HepG2 (cell line): ENCODE data around the gene TMEM129. TPM values are rescaled to one million over a fixed set of nuclear protein-coding genes. Genes with fewer than 3 reads are reported as not detected.

Source experiments
- CBFB ChIP-seq: sonication (generic); formaldehyde crosslinking; IDR thresholded peaks from 2 replicates; pipeline ENCODE4 v1.4.0; 2020; ENCODE audit warnings: missing genetic modification reagents
- ESRRA ChIP-seq: sonication (generic); formaldehyde crosslinking; IDR thresholded peaks from 2 replicates; pipeline ENCODE4 v1.5.1; 2020; ENCODE audit warnings: mild to moderate bottlenecking, low read depth, missing genetic modification reagents
- HNRNPL ChIP-seq: fragments of 200-400 bp; formaldehyde crosslinking; IDR thresholded peaks from 2 replicates; pipeline ENCODE4 v1.6.1; 2017; ENCODE audit warnings: mild to moderate bottlenecking, low read depth, low read length
- JARID2 ChIP-seq: sonication (generic); formaldehyde crosslinking; IDR thresholded peaks from 2 replicates; pipeline ENCODE4 v1.8.1; 2023; ENCODE audit warnings: missing genetic modification reagents, inconsistent platforms; ENCODE audit not compliant: insufficient replicate concordance
- MBNL3 ChIP-seq: fragments of 250-450 bp; sonication (Bioruptor Pico); conservative IDR thresholded peaks from 2 replicates; pipeline ENCODE4 v1.8.0; 2022; ENCODE audit warnings: mild to moderate bottlenecking, inconsistent platforms
- MXI1 ChIP-seq: IDR thresholded peaks from 3 replicates; pipeline ENCODE4 v1.6.1; 2012; ENCODE audit warnings: low read depth, low read length, inconsistent platforms, borderline replicate concordance
- NFKB2 ChIP-seq: sonication (generic); formaldehyde crosslinking; IDR thresholded peaks from 2 replicates; pipeline ENCODE4 v1.4.0; 2020; ENCODE audit warnings: missing genetic modification reagents, borderline replicate concordance
- RFX3 ChIP-seq: IDR thresholded peaks from 2 replicates; pipeline ENCODE4 v1.6.1; 2016; ENCODE audit warnings: missing biosample characterization, missing genetic modification reagents
- SAP130 ChIP-seq: IDR thresholded peaks from 2 replicates; pipeline ENCODE4 v1.6.1; 2016; ENCODE audit warnings: low read depth
- TBP ChIP-seq: sonication (generic); formaldehyde crosslinking; IDR thresholded peaks from 2 replicates; pipeline ENCODE4 v1.5.0; 2020; ENCODE audit warnings: missing genetic modification reagents
- TFAP4 ChIP-seq: sonication (generic); IDR thresholded peaks from 2 replicates; pipeline ENCODE4 v1.6.1; 2016; ENCODE audit warnings: low read depth, borderline replicate concordance
- ZBTB34 ChIP-seq: sonication (generic); formaldehyde crosslinking; IDR thresholded peaks from 2 replicates; pipeline ENCODE4 v1.8.0; 2022; ENCODE audit warnings: mild to moderate bottlenecking, missing genetic modification reagents
- ZNF354B ChIP-seq: sonication (generic); formaldehyde crosslinking; IDR thresholded peaks from 2 replicates; pipeline ENCODE4 v1.8.0; 2022; ENCODE audit warnings: mild to moderate bottlenecking, missing genetic modification reagents
- ZNF83 ChIP-seq: sonication (generic); formaldehyde crosslinking; IDR thresholded peaks from 2 replicates; pipeline ENCODE4 v1.4.0; 2020; ENCODE audit warnings: missing genetic modification reagents, mild to moderate bottlenecking, borderline replicate concordance
- ZSCAN25 ChIP-seq: sonication (generic); formaldehyde crosslinking; IDR thresholded peaks from 2 replicates; pipeline ENCODE4 v1.8.0; 2022; ENCODE audit warnings: mild to moderate bottlenecking, missing genetic modification reagents
- polyA plus RNA-seq, 8 experiments: library from polyadenylated mRNA; depleted of rRNA in 3 of 8; stranded (reverse) in 7 of 8; unstranded in 1 of 8; fragments of >200 nt; fragmentation: Illumina TruSeq in 4 of 8; extraction: Trizol in 4 of 8; gene quantifications; 2 replicates each; pipeline versions ENCODE4 v1.2.1 to v1.2.3, GENCODE V29; 2011 to 2016; ENCODE audit warnings: low read depth in 4 of 8, missing spikeins in 1 of 8, mixed read lengths in 1 of 8; ENCODE audit not compliant: insufficient read depth in 1 of 8
- total RNA-seq, 5 experiments: library from RNA; depleted of rRNA; stranded (reverse); fragments of >200 nt; fragmentation: Illumina TruSeq; extraction: Trizol; gene quantifications; 2 replicates each; pipeline ENCODE4 v1.2.3, GENCODE V29; 2016; ENCODE audit warnings: low read depth in 1 of 5
- TF ChIP-seq, protein P1 (sequence below): sonication (generic); formaldehyde crosslinking; IDR thresholded peaks from 2 replicates; pipeline ENCODE4 v1.9.0; 2022; ENCODE audit warnings: low read depth, missing genetic modification reagents
- TF ChIP-seq, protein P2 (sequence below): sonication (generic); formaldehyde crosslinking; IDR thresholded peaks from 2 replicates; pipeline ENCODE4 v1.5.0; 2020; ENCODE audit warnings: mild to moderate bottlenecking, missing genetic modification reagents, borderline replicate concordance
- TF ChIP-seq, protein P3 (sequence below): IDR thresholded peaks from 2 replicates; pipeline ENCODE4 v1.6.1; 2018; ENCODE audit warnings: missing genetic modification reagents
- TF ChIP-seq, protein P4 (sequence below): conservative IDR thresholded peaks from 2 replicates; pipeline ENCODE4 v1.6.1; 2018; ENCODE audit warnings: missing genetic modification reagents

TMEM129 gene
- total and polyA plus RNA-seq, 2 of the 13 experiments (the other 11 are each of a cell fraction or from before 2014, with no cell fraction given): 19.0 to 25.8 TPM

- TF ChIP-seq ZBTB34 (CRISPR knock-in tag): no peak; the same call in 1 of the 2 replicates
- 0 out of 2 replicates have a peak, but pooled peaks have one; percentile 25 for TF ChIP-seq ZNF354B (CRISPR knock-in tag)
- TF ChIP-seq HNRNPL: peak; percentile 95
- TF ChIP-seq, protein P1, sequence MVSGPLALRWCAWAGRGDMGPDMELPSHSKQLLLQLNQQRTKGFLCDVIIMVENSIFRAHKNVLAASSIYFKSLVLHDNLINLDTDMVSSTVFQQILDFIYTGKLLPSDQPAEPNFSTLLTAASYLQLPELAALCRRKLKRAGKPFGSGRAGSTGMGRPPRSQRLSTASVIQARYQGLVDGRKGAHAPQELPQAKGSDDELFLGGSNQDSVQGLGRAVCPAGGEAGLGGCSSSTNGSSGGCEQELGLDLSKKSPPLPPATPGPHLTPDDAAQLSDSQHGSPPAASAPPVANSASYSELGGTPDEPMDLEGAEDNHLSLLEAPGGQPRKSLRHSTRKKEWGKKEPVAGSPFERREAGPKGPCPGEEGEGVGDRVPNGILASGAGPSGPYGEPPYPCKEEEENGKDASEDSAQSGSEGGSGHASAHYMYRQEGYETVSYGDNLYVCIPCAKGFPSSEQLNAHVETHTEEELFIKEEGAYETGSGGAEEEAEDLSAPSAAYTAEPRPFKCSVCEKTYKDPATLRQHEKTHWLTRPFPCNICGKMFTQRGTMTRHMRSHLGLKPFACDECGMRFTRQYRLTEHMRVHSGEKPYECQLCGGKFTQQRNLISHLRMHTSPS (CRISPR knock-in tag): peak; percentile 91
- no peak for TF ChIP-seq MBNL3 (CRISPR knock-in tag)
- TF ChIP-seq RFX3 (CRISPR knock-in tag): no peak
- TF ChIP-seq SAP130: peak; percentile 89
- TF ChIP-seq TFAP4: peak; percentile 81; the same call in 1 of the 2 replicates
- peak; percentile 73; the same call in 1 of the 3 replicates for TF ChIP-seq MXI1
- TF ChIP-seq ZSCAN25 (CRISPR knock-in tag): 0 out of 2 replicates have a peak, but pooled peaks have one; percentile 41
- TF ChIP-seq NFKB2 (CRISPR knock-in tag): peak; percentile 51; the same call in 1 of the 2 replicates
- TF ChIP-seq CBFB (CRISPR knock-in tag): 0 out of 2 replicates have a peak, but pooled peaks have one; percentile 21
- TF ChIP-seq TBP (CRISPR knock-in tag): no peak
- TF ChIP-seq, protein P2, sequence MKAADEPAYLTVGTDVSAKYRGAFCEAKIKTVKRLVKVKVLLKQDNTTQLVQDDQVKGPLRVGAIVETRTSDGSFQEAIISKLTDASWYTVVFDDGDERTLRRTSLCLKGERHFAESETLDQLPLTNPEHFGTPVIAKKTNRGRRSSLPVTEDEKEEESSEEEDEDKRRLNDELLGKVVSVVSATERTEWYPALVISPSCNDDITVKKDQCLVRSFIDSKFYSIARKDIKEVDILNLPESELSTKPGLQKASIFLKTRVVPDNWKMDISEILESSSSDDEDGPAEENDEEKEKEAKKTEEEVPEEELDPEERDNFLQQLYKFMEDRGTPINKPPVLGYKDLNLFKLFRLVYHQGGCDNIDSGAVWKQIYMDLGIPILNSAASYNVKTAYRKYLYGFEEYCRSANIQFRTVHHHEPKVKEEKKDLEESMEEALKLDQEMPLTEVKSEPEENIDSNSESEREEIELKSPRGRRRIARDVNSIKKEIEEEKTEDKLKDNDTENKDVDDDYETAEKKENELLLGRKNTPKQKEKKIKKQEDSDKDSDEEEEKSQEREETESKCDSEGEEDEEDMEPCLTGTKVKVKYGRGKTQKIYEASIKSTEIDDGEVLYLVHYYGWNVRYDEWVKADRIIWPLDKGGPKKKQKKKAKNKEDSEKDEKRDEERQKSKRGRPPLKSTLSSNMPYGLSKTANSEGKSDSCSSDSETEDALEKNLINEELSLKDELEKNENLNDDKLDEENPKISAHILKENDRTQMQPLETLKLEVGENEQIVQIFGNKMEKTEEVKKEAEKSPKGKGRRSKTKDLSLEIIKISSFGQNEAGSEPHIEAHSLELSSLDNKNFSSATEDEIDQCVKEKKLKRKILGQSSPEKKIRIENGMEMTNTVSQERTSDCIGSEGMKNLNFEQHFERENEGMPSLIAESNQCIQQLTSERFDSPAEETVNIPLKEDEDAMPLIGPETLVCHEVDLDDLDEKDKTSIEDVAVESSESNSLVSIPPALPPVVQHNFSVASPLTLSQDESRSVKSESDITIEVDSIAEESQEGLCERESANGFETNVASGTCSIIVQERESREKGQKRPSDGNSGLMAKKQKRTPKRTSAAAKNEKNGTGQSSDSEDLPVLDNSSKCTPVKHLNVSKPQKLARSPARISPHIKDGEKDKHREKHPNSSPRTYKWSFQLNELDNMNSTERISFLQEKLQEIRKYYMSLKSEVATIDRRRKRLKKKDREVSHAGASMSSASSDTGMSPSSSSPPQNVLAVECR (CRISPR knock-in tag): peak; percentile 67
- TF ChIP-seq, protein P3, sequence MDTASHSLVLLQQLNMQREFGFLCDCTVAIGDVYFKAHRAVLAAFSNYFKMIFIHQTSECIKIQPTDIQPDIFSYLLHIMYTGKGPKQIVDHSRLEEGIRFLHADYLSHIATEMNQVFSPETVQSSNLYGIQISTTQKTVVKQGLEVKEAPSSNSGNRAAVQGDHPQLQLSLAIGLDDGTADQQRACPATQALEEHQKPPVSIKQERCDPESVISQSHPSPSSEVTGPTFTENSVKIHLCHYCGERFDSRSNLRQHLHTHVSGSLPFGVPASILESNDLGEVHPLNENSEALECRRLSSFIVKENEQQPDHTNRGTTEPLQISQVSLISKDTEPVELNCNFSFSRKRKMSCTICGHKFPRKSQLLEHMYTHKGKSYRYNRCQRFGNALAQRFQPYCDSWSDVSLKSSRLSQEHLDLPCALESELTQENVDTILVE (CRISPR knock-in tag): 0 out of 2 replicates have a peak, but pooled peaks have one; percentile 55
- TF ChIP-seq, protein P4, sequence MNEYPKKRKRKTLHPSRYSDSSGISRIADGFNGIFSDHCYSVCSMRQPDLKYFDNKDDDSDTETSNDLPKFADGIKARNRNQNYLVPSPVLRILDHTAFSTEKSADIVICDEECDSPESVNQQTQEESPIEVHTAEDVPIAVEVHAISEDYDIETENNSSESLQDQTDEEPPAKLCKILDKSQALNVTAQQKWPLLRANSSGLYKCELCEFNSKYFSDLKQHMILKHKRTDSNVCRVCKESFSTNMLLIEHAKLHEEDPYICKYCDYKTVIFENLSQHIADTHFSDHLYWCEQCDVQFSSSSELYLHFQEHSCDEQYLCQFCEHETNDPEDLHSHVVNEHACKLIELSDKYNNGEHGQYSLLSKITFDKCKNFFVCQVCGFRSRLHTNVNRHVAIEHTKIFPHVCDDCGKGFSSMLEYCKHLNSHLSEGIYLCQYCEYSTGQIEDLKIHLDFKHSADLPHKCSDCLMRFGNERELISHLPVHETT: peak; percentile 48; the same call in 1 of the 2 replicates
- TF ChIP-seq JARID2 (CRISPR knock-in tag): peak; percentile 45
- TF ChIP-seq ESRRA (CRISPR knock-in tag): peak; percentile 9; the same call in 1 of the 2 replicates
- no peak for TF ChIP-seq ZNF83 (CRISPR knock-in tag)
These were observed 25.2 kb upstream of the TMEM129 start (continued) for GRCh38 chr4:1746265-1746691.
